ENCODE data around the gene EEF1B2. TPM values are rescaled to one million over a fixed set of nuclear protein-coding genes. Genes with fewer than 3 reads are reported as not detected.

Gene EEF1B2
- total and polyA plus RNA-seq, 2 experiments from 2014 or later: 305 to 673 TPM

- DNase-seq (ENCODE audit: low spot score) (no peak), ATAC-seq (no peak)
- Histone ChIP-seq H3F3A (replicated peaks; ENCODE audit: low read depth) (no peaks in the 10 kb centered on the region), H3K4me2 (no peak overlapping the region), H4K20me1 (replicated peaks; ENCODE audit: insufficient read depth) (no peaks in the 10 kb centered on the region), H3K36me3 (ENCODE audit: insufficient read depth) (no peaks in the 10 kb centered on the region), H3K9me2 (ENCODE audit: insufficient read depth) (no peaks in the 10 kb centered on the region), H3K4me1 (ENCODE audit: insufficient read depth) (peaks cover 14% of the 10 kb centered on the region; the same call in 1 of the 2 replicates), H3K27me3 (ENCODE audit: insufficient read depth) (no peaks in the 10 kb centered on the region), H3K4me3 (no peak overlapping the region), H2AFZ (no peak overlapping the region), H3K79me2 (replicated peaks; ENCODE audit: insufficient read depth) (no peaks in the 10 kb centered on the region), H3K27ac (ENCODE audit: low read depth) (no peak overlapping the region)
- no peak overlapping the region for H3K4me3 Mint-ChIP-seq
- no peak overlapping the region for H3K27ac Mint-ChIP-seq
- TF ChIP-seq, protein P1, sequence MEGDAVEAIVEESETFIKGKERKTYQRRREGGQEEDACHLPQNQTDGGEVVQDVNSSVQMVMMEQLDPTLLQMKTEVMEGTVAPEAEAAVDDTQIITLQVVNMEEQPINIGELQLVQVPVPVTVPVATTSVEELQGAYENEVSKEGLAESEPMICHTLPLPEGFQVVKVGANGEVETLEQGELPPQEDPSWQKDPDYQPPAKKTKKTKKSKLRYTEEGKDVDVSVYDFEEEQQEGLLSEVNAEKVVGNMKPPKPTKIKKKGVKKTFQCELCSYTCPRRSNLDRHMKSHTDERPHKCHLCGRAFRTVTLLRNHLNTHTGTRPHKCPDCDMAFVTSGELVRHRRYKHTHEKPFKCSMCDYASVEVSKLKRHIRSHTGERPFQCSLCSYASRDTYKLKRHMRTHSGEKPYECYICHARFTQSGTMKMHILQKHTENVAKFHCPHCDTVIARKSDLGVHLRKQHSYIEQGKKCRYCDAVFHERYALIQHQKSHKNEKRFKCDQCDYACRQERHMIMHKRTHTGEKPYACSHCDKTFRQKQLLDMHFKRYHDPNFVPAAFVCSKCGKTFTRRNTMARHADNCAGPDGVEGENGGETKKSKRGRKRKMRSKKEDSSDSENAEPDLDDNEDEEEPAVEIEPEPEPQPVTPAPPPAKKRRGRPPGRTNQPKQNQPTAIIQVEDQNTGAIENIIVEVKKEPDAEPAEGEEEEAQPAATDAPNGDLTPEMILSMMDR (conservative IDR thresholded peaks at IDR 0.05; ENCODE audit: low read depth in 2 of 2): no peak
- TF ChIP-seq ETS1 (IDR thresholded peaks at IDR 0.05) (no peak), STAT1 (IDR thresholded peaks at IDR 0.05; ENCODE audit: unreplicated experiment) (no peak), REST (IDR thresholded peaks at IDR 0.05; ENCODE audit: unreplicated experiment) (no peak), ZNF114 (CRISPR knock-in tag; IDR thresholded peaks at IDR 0.05) (no peak), JUNB (IDR thresholded peaks at IDR 0.05; ENCODE audit: unreplicated experiment) (no peak), NANOG (IDR thresholded peaks at IDR 0.05; ENCODE audit: borderline replicate concordance) (no peak), ZNF331 (CRISPR knock-in tag; IDR thresholded peaks at IDR 0.05; ENCODE audit: low read depth) (no peak), ZNF462 (CRISPR knock-in tag; IDR thresholded peaks at IDR 0.05) (no peak), POLR2AphosphoS5 (IDR thresholded peaks at IDR 0.05; ENCODE audit: low read depth) (no peak)
- H3K27me3 Mint-ChIP-seq (ENCODE audit: insufficient read depth, low read depth, poor library complexity): peaks cover 3% of the 10 kb centered on the region
- no peaks in the 10 kb centered on the region for H3K36me3 Mint-ChIP-seq (ENCODE audit: low read depth)
- H3K9me3 Mint-ChIP-seq: no peaks in the 10 kb centered on the region; the same call in 2 of the 3 replicates
- H3K4me1 Mint-ChIP-seq: peaks cover 11% of the 10 kb centered on the region
These were observed 42.8 kb downstream of the EEF1B2 start for GRCh38 chr2:206202446-206202845.

Measured in GM23338 (cell line).